ENCODE results near the gene ZNF613.
"Not testable (repeated sequence)": the region's sequence is repeated elsewhere in the genome, so short reads cannot be mapped to it uniquely, and the experiment has no call there.

The ZNF613 gene

GRCh38 chr19:51926784-51927741 is at the start of gene ZNF613:
Gene ZNF613, plus strand, starts transcription at chr19:51927472. Its CDS starts 8,749 bp downstream, at chr19:51936221.
- peak; percentile 54 for DNase-seq (ENCODE audit: low spot score)

- DNase-seq (ENCODE audit: low spot score): no peak
Measured at GRCh38 chr19:51882518-51882917, 44.8 kb upstream of the ZNF613 start.

GRCh38 chr19:51884713-51885112 is 42.6 kb upstream of the ZNF613 start:
- no peak for DNase-seq (ENCODE audit: low spot score)

GRCh38 chr19:51887522-51888498 is 39.5 kb upstream of the ZNF613 start, which contains the start of gene ZNF577:
Gene ZNF577, minus strand, starts transcription at chr19:51887951. Its CDS starts 7,569 bp downstream, at chr19:51880382.
- DNase-seq (ENCODE audit: low spot score): peak; percentile 25

GRCh38 chr19:51889934-51890333 is 37.3 kb upstream of the ZNF613 start:
- no peak for DNase-seq (ENCODE audit: low spot score)

- DNase-seq (ENCODE audit: low spot score): no peak
Measured at GRCh38 chr19:51891193-51891747, 36.0 kb upstream of the ZNF613 start.

- DNase-seq (ENCODE audit: low spot score): no peak
Measured at GRCh38 chr19:51901860-51902259, 25.4 kb upstream of the ZNF613 start.

GRCh38 chr19:51903192-51903591 is 24.1 kb upstream of the ZNF613 start:
- no peak for DNase-seq (ENCODE audit: low spot score)

GRCh38 chr19:51904331-51905165 is 22.7 kb upstream of the ZNF613 start, which contains the start of gene ZNF649:
Gene ZNF649, minus strand, starts transcription at chr19:51905017. Its CDS starts 4,910 bp downstream, at chr19:51900107.
- peak; percentile 38 for DNase-seq (ENCODE audit: low spot score)

GRCh38 chr19:51905206-51905605 is 22.1 kb upstream of the ZNF613 start:
- DNase-seq (ENCODE audit: low spot score): no peak

GRCh38 chr19:51905639-51906038 is 21.6 kb upstream of the ZNF613 start:
- not testable (repeated sequence) for DNase-seq (ENCODE audit: low spot score)

- DNase-seq (ENCODE audit: low spot score): not testable (repeated sequence)
Measured at GRCh38 chr19:51906108-51906507, 21.2 kb upstream of the ZNF613 start.

GRCh38 chr19:51907981-51908380 is 19.3 kb upstream of the ZNF613 start:
- DNase-seq (ENCODE audit: low spot score): not testable (repeated sequence)

GRCh38 chr19:51915324-51915867 is 11.9 kb upstream of the ZNF613 start:
- DNase-seq (ENCODE audit: low spot score): no peak

GRCh38 chr19:51916167-51916566 is 11.1 kb upstream of the ZNF613 start:
- DNase-seq (ENCODE audit: low spot score): no peak

- no peak for DNase-seq (ENCODE audit: low spot score)
Measured at GRCh38 chr19:51919606-51920005, 7.7 kb upstream of the ZNF613 start.

GRCh38 chr19:51921949-51922348 is 5.3 kb upstream of the ZNF613 start:
- no peak for DNase-seq (ENCODE audit: low spot score)

- DNase-seq (ENCODE audit: low spot score): no peak
Measured at GRCh38 chr19:51926426-51926783, 867 bp upstream of the ZNF613 start.

GRCh38 chr19:51927859-51928258 is 587 bp downstream of the ZNF613 start:
- DNase-seq (ENCODE audit: low spot score): no peak

- DNase-seq (ENCODE audit: low spot score): no peak
Measured at GRCh38 chr19:51931921-51932320, 4.6 kb downstream of the ZNF613 start.

- no peak for DNase-seq (ENCODE audit: low spot score)
Measured at GRCh38 chr19:51938936-51939335, 11.7 kb downstream of the ZNF613 start.

All from HuH-7.5 (cell line).